ENCODE data around the gene PTPRN2.

DNA sequence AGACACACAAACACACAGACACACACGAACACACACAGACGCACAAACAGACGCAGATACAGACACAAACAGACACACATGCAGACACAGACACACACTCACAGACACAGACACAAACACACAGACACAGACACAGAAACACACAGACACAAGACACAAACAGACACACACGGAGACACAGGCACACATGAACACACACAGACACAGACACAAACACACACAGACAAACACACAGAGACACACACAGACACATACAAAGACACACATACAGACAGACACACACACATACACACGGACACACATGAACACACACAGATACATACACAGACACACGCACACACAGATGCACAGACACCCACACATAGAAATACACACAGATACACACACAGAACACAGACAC lies 815.9 kb downstream of the PTPRN2 start:
- TF ChIP-seq POLR2AphosphoS5 (IDR thresholded peaks at IDR 0.05; ENCODE audit: low read depth, low read length) (no peak), CTCF (IDR thresholded peaks at IDR 0.05) (no peak), SIN3A (IDR thresholded peaks at IDR 0.05; ENCODE audit: borderline replicate concordance, insufficient read depth, low read depth, low read length) (no peak), TCF7L2 (IDR thresholded peaks at IDR 0.05; ENCODE audit: low read depth, low read length) (no peak)
